NCI-H1417 treated with DMSO at 0.1 percent for 48 hours (cell line): ENCODE data around the gene SLC6A19.
"Not testable (repeated sequence)": the region's sequence is repeated elsewhere in the genome, so short reads cannot be mapped to it uniquely, and the experiment has no call there.

Experiments
- DNase-seq: peaks from one replicate; lab custom pipeline; 2025; lab: John Stamatoyannopoulos, UW

SLC6A19 gene

DNA sequence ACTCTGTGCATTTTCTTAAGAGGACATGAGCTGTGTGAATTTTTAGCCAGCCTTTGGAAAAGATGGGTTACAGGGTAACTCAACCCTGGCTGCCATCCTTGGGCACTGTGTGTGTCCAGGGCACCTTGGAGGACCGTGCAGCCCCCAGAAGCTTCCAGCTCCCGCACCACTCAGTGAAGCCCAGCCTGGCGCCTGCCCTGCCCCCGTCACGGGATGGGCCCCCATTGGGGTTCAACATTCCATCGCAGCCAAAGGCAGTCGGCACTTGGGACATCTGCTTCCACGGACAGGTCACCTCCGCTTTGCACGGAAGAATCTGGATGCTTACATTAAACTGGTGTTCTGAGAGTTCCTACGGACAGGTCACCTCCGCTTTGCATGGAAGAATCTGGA lies 21.9 kb downstream of the SLC6A19 start:
- no peak for DNase-seq

DNA sequence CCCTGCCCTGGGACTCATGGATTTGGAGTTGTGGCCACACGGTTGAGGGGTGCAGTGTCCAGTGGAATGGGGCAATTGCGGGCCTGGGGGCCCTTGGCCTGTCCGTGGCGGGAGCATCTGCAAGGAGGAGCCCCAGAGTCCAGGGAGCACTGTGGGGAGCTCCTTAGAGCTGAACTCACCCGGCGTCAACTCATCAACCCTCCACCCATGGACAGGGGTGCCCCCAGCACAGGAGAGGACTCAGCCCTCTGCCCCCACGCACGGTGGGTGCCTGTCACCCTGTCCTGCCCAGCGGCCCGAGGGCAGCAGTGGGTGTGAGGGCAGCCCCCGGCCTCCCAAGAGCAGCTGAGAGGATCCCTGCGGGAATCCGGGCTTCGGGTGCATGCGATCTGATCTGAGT lies 23.2 kb downstream of the SLC6A19 start:
- no peak for DNase-seq

DNA sequence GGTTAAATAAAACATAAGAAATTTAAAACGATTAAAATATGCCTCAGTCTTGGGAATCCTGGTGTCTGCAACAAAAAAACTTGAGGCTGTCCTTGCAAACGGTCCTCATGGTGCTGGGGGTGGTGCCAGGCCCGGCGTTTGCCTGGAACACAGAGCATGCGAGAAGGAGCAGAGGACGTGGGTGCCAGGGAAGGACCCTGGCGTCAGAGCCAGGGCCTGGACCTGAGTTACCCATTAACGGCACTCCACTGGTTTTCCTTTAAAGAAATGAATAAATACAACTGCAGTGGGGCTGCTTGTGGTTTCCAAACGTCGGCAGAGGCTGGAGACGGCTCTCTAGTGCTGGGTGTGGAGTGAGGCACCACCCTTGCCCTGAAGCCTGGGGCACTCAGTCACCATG lies 23.7 kb downstream of the SLC6A19 start, which contains the start of gene SLC6A18:
Gene SLC6A18 (plus strand): TSS at position 301 of the 400 bp plus-strand sequence. CDS start 97 bp downstream, at position 398.
- no peak for DNase-seq

DNA sequence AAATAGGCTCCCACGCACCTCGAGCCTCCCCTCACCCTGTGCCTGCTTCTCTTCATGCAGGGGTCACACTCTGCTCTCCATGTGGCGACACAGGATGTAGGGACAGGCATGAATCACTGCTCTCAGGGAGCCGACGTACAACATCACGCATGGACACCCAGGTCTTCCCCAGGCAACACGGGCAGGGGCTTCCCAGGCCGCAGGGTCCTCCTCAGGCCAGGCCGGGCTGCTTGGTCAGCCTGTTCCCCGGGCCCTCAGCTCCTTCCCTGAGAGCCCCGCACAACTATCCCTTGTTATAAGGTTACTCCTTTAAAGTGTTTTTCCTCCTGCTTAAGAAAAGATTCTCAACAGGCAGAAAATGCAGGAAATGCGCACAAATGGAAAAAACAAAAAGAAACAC lies 24.8 kb downstream of the SLC6A19 start:
- no peak for DNase-seq

DNA sequence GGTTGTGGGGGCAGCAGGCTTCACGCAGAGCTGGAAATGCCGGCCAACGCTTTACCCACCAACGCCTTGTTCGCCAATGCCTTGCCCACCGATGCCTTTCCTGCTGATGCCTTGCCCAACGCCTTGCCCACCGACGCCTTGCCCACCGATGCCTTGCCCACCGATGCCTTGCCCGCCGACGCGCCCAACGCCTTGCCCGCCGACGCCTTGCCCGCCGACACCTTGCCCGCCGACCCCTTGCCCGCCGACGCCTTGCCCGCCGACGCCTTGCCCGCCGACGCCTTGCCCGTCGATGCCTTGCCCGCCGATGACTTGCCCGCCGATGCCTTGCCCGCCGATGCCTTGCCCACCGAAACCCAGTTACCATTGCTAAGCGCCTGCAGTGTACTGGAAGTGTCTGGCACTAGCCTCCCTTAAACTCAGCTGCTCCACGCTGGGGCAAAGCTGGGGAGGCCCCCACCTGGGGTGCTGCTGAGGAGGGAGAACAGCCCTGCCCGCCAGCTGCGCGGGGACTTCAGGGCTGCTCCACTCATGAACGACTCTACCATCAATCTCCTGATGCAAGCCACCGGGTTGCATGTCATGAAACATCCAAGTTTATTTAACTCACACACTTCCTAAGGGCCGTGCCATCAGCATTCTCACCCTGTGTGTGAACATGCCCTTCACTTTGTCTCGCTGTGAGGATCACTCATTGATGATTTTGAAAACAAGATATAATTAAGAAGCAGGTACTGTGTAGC lies 25.6 kb downstream of the SLC6A19 start:
- DNase-seq: no peak

DNA sequence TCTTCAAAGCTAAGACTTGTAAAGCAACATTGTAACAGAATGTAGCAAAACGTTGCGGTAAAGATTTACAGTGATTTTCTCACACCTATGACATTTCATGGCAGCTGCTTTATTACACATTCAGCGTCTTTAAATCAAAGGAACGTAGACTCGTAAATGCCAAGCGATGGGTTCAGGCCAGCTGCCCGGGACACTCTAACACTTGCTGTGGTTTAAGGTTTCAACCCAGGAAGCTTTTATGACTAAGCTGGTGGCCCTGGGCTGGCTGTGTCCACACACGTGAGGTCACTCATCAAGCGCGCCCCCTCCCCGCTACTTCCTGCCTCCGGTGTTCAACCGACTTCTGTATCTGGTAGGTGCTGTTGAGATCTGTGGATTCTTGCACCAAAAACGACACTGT lies 26.3 kb downstream of the SLC6A19 start:
- no peak for DNase-seq

DNA sequence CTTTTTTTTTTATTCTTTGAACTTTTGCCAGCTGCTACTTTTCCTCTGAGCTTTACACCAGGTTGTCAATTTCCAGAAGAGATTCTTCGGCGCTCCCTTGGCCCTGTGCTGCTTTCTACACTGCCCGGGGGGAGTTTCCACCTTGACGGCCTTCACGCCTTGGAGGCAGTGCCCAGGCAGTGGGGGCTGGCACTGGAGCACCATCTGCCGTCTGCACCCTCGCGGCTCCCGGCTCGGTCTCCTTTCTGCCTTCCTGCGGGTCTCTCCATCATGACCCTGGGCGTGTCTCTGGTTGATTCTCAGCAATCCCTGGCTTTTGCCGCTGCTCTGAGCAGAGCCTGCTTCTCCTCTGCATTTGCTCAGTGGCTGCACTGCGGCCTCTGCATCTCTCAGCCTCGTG lies 26.7 kb downstream of the SLC6A19 start:
- DNase-seq: no peak

DNA sequence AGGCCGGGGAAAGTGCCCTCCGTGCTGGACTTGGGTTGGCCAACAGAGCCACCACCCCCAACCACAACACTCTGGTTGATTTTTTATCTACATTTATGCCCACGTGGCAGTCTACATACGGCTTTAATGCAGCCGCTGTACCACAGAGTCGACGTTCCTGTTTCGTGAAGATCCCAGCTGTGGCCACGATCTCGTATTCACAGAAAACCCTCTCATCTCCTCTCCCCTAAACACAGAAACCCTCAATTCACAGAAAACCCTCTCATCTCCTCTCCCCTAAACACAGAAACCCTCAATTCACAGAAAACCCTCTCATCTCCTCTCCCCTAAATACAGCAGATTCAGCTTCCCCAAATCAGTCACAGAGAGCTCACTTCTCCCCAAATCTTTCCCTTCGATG lies 27.6 kb downstream of the SLC6A19 start:
- not testable (repeated sequence) for DNase-seq

DNA sequence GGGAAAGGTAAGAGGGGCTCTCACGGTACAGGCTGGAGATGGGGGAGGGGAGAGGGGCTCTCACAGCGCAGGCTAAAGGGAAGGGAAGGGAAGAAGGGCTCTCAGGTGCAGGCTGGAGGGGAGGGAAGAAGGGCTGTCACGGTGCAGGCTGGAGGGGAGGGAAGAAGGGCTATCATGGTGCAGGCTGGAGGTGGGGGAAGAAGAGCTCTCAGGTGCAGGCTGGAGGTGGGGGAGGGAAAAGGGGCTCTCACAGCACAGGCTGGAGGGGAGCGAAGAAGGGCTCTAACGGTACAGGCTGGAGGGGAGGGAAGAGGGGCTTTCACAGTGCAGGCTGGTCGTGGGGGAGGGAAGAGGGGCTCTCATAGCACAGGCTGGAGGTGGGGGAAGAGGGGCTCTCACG lies 28.4 kb downstream of the SLC6A19 start:
- DNase-seq: no peak

DNA sequence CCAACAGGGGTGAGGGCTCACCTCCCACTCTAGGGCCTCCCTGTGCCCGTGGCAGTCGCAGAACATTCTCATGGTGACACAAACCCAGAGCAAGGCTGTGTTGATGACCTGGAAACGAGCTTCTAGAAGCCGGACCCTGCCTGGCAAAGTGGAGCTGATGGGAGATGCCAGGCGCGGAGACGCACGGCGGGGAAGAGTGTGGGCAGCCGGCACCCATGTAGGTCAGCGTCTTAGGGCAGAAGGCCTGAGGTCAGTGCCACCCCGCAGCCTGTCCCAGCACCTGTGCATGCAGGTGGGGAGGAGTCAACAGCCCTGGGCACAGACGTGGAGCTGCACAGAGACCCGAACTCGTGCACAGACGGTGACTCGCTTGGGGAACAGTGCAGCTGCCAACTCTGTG lies 29.2 kb downstream of the SLC6A19 start:
- DNase-seq: no peak

DNA sequence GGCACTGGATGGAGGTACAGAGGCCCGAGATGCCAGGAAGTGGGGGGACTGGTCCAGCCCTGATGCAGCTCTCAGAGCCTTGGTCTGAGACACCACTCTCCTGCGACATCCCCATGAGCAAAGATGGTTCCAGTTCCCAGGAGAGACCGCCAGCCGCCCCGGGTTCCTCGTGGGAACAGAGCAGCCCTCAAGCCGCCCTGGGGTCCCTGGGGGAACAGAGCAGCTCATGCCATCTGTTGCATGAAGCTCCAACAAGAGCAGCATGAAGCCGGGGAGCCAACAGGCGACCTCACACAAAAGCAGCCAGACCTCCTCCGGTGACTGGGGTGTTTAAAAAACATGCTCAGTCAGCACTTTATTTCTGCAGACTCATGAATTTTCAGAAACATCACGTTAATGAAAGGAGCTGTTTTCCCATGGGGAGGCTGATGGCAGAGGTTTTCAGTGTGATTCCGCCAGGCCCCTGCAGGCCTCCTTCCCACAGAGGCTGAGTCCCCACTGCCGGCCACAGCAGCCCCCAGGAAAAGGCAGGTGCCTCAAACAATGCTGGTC lies 30.0 kb downstream of the SLC6A19 start:
- DNase-seq: no peak

DNA sequence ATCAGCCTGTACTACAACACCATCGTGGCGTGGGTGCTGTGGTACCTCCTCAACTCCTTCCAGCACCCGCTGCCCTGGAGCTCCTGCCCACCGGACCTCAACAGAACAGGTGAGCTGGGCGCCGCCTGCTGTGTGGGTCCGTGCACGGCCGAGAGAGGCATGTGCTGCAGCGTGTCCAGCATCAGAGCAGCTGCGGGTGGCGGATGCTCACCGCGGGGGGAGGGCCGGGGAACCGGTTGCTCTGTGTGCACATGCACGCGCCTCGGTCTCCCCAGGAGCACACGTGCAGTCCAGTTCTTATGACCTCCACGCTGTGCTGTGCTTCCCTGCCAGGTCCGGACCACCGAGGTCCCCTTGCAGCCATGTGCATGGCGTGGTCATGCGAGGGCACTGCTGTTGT lies 31.4 kb downstream of the SLC6A19 start:
- no peak for DNase-seq

DNA sequence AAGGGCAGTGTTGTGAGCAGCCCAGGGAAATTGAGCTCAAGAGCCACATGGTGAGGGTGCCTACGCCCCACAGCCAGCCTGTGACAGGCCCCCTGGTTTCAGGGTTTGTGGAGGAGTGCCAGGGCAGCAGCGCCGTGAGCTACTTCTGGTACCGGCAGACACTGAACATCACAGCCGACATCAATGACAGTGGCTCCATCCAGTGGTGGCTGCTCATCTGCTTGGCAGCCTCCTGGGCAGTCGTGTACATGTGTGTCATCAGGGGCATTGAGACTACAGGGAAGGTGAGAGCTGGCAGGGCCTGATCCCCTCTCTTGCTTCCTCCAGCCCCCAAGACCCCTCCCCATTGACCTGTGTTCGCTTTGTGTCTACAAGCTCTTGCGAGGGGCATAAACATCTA lies 34.0 kb downstream of the SLC6A19 start:
- DNase-seq: no peak

DNA sequence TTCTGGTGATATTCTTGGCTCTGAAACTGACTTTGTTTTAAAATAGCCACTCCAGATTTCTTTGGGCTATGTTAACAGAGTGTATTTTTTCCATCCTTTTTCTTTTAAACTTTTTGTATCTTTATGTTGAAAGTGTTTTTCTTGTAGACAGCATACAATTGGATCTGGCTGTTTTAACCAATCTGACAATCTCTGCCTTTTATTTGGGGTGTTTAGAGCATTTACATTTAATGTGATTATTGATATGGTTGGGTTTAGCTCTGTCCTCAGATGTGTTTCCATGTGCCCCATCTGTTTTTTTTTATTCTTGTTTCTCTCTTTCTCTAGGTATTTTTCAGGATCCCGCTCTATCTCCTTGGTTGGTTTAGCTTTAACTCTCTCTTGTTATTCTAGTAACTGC lies 34.4 kb downstream of the SLC6A19 start:
- DNase-seq: no peak

DNA sequence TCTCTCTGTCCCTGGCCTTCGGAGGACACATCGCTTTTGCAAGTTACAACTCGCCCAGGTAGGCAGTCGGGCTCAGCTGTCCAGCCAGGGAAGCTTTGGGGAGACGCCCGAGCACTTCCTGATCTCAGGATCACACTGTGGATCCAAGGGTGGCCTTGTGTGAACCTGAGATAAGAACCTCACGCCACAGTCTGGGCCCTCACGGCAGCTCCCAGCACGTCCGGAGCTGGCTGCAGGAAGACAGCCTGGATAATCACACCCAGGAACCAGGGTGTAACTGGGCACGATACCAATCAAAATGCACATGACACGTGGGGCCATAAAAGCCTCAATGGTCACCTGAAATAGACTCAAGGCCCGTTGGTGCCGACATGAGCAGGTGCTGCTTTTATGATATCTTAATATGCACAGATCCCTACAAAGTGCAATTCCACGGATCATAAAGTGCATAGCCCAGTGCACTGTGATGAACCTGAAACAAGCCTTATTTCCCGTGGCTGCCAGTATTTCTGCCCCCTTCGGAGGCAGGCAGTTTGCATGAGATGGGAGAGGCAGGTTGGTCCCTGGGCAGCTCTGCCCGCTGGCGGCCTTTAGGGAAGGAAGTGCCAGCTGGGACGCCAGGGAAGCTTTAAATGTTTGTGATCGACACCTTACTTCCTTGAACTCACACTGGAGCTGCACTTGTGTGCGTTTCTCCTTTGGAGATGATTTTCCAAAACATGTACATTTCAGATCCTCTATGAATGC lies 38.3 kb downstream of the SLC6A19 start:
- DNase-seq: no peak

DNA sequence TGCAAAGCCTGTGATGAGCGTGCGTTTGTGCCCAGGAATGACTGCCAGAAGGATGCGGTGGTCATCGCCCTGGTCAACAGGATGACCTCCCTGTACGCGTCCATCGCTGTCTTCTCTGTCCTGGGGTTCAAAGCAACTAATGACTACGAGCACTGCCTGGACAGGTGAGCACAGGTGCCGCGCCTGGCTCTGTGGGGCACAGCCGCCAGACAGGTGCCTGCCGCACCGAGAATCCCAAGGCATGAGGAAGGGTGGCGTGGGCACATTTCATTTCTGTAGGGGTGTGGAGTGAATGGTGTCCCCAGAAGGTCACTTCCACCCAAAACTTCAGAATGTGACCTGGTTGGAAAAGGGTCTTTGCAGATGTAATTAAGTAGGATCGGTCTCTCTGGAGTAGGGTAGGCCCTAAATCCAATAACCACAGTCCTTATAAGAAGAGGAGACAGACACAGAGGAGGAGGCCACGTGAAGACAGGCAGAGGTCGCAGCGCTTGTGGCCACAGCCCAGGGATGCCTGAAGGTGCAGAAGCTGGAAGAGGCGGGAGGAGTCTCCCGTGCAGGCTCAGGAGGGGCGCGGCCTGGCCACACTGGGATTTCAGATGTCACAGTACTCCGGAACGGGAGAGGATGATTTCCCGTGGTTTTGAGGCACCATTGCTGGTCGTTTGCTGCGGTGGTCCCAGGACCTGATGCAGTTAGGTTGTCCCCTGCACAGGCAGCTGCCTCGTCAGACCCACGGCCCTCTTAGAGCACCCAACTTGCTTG lies 39.3 kb downstream of the SLC6A19 start:
- DNase-seq: no peak

DNA sequence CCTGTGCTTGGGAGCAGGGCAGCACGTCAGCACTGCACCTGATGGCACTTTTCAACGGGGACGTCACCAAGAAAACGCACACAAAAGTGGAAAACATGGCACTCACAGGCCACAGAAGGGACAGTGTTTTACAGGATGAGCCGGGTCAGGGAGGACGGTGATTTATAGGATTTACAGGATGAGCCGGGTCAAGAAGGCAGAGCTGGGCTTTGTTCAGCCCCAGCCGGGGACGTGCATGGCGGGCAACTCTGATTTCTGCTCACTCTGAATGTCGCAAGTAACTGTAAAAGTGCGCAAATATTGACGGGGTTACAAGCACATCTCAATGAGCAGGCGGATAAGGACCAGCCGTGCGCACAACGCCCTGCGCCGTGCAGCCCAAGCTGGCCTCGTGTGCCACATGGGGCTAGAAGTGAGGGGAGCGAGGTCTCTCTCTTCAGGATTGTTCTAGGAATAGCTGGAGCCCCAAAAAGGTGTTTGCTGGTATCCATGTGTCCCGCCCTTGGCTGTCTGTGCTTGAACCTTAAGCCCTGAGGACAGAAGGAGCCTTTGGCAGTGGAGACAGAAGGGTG lies 40.2 kb downstream of the SLC6A19 start:
- DNase-seq: no peak

DNA sequence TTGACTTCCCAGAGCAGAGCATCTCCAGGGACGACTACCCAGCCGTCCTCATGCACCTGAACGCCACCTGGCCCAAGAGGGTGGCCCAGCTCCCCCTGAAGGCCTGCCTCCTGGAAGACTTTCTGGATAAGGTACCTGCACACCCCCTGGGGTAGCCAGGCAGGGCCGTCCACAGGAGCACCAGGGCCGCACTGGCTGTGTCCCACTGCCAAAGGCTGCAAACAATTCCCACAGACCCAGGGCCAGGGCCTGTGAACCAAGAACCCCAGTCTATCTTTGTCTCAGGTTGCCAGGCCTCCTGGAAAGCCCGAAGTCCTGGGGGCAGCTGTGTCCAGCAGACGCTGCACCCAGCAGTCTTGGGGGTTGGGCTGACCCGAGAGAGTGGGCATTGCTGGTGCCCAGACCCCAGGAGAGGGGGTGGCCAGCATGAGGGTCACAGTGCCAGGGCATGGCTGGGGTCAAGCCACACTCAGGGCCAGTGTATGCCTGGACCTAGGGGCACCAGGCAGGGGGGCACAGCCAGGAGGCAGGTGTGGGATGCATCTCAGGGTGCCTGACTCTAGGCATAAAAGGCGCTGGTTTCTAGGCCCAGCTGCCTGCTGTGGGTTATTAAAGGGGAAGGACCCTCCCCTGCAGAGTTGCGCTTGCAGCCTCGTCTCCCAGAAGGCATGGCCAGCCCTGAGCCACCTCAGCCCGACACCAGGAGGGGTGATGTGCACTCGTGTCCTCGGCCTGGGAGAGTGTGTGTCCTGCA lies 41.5 kb downstream of the SLC6A19 start:
- no peak for DNase-seq

DNA sequence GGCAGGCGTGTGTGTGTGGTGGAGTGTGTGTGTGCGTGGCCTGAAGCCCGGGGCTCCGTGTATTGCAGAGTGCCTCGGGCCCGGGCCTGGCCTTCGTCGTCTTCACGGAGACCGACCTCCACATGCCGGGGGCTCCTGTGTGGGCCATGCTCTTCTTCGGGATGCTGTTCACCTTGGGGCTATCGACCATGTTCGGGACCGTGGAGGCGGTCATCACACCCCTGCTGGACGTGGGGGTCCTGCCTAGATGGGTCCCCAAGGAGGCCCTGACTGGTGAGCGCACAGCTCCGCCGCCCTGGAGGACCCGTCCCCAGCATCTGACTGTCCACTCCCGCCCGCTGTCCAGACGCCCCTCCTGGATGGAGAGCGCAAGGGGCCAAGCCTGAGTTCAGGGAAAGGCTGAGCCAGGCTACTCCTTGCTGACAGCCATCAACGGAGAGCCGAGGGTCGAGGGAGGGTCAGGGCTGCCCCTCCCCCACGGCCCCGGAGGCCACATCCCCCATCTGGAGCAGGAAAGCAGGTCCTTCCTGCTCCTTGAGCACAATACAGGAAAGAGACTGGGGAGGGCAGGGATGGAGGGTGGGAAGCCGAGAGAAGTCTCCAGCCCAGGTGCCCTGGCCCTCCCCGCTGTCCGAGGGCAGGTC lies 42.2 kb downstream of the SLC6A19 start:
- DNase-seq: no peak

DNA sequence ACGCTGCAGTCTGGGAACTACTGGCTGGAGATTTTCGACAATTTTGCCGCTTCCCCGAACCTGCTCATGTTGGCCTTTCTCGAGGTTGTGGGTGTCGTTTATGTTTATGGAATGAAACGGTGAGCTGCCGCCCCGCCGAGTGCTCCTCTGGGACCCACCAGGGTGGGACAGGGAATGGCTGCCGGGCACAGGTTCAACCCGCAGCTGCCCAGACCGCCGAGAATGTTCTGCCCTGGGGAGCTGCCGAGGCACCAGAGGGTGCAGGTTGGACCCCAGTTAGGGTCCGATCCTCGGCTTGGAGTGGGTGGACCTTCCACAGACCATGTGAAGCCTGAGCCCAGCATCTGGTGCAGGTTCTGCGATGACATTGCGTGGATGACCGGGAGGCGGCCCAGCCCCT lies 42.9 kb downstream of the SLC6A19 start:
- DNase-seq: no peak

DNA sequence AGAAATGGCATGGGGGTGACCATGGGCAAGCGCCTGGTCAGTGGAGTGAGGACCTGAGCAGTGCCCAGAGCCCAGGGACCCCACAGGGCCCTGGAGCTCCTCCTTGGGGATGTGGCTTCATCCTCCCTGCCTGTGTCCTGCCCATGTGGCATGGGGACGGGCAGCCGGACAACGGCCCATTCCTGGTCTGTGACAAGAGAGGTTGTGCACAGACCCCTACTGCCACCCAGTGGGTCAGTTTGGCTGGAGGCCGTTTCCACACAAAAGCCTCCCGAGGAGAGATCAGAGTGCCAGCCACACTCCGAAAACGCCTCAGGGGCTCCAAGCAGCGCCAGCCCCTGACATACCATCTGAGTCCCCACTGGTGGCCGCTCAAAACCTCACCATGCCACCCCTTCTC lies 43.6 kb downstream of the SLC6A19 start:
- no peak for DNase-seq
